BJ (cell line): ENCODE data around the gene TYMP. TPM values are rescaled to one million over a fixed set of nuclear protein-coding genes. Genes with fewer than 3 reads are reported as not detected.
A peak's percentile ranks its signal among the peaks of the same experiment; 100 is the strongest.

Experiments
- CTCF ChIA-PET: fragments of 350-600 bp; formaldehyde crosslinking; extraction: SDS; loops from one replicate; lab custom pipeline; 2021; ENCODE audit warnings: antibody characterized with exemption, inconsistent platforms; lab: Yijun Ruan, JAX
- POLR2A ChIA-PET: fragments of 300-600 bp; sonication (Branson Sonifier 250); formaldehyde crosslinking; extraction: SDS; loops from one replicate; lab custom pipeline; 2021; ENCODE audit warnings: antibody characterized with exemption; lab: Charles Lee
- DNase-seq: peaks from one replicate; pipeline ENCODE4 v3.0.0-alpha.2; 2011; ENCODE audit warnings: low read depth
- H3K27me3 ChIP-seq: 2 replicates; pipeline ENCODE4 v1.6.0; 2011; ENCODE audit warnings: low read length; ENCODE audit not compliant: control insufficient read depth, insufficient read depth
- H3K36me3 ChIP-seq: 2 replicates; pipeline ENCODE4 v1.5.1; 2011; ENCODE audit warnings: low read length; ENCODE audit not compliant: control insufficient read depth, insufficient read depth
- H3K4me3 ChIP-seq: 2 replicates; pipeline ENCODE4 v1.5.1; 2011; ENCODE audit warnings: low read depth, mild to moderate bottlenecking, control low read depth, low read length
- CTCF ChIP-seq: IDR thresholded peaks from 2 replicates; pipeline ENCODE4 v1.5.1; 2011; ENCODE audit warnings: low read depth, mild to moderate bottlenecking, control low read depth, inconsistent platforms, low read length, moderate library complexity; ENCODE audit not compliant: insufficient read depth
- polyA plus RNA-seq: library from polyadenylated mRNA; depleted of rRNA; stranded (reverse); fragments of >200 nt; gene quantifications from 2 replicates; pipeline ENCODE4 v1.2.3, GENCODE V29; 2011

TYMP gene
- polyA plus RNA-seq, 1 experiment: 20.6 TPM

- Histone ChIP-seq H3K27me3 (no peaks in the 10 kb centered on the region), H3K36me3 (peaks cover 2% of the 10 kb centered on the region), H3K4me3 (peak overlapping the region; percentile 59)
- POLR2A ChIA-PET: no interaction called here
- no peak for DNase-seq
- CTCF ChIA-PET: interaction anchor here (0.6 to 2.0 kb wide), 6 partner anchors 14 to 262 kb away, joined by 3 to 9 read pairs (median 3); partner anchors contain the start of gene SYCE3
- TF ChIP-seq CTCF: no peak
Measured at GRCh38 chr22:50528682-50529415, 963 bp downstream of the TYMP start.

GRCh38 chr22:50527921-50528681, 1.7 kb downstream of the TYMP start:
- ChIA-PET POLR2A (no interaction called here), CTCF (interaction anchor here (0.6 to 2.0 kb wide), 8 partner anchors 11 to 261 kb away, joined by 3 to 9 read pairs (median 3); partner anchors contain the start of gene SYCE3)
- H3K27me3 ChIP-seq: no peaks in the 10 kb centered on the region
- H3K4me3 ChIP-seq: no peak overlapping the region
- no peak for DNase-seq
- H3K36me3 ChIP-seq: peaks cover 9% of the 10 kb centered on the region
- TF ChIP-seq CTCF: no peak

GRCh38 chr22:50526834-50527801, 2.7 kb downstream of the TYMP start:
- CTCF ChIA-PET: interaction anchor here (0.8 to 1.6 kb wide), 6 partner anchors 12 to 48 kb away, joined by 3 to 4 read pairs (median 3); partner anchors contain the start of gene KLHDC7B
- no peak for DNase-seq
- no peaks in the 10 kb centered on the region for H3K27me3 ChIP-seq
- TF ChIP-seq CTCF: no peak
- H3K4me3 ChIP-seq: peak overlapping the region; percentile 75
- peaks cover 19% of the 10 kb centered on the region for H3K36me3 ChIP-seq
- POLR2A ChIA-PET: interaction anchor here (0.6 kb wide), 2 partner anchors 45 to 242 kb away, joined by 3 read pairs; no protein-coding TSS in a partner anchor

GRCh38 chr22:50526108-50526833, 3.5 kb downstream of the TYMP start:
- H3K4me3 ChIP-seq: peak overlapping the region; percentile 75
- CTCF ChIA-PET: interaction anchor here (0.7 to 2.2 kb wide), 28 partner anchors 9 to 288 kb away, joined by 3 to 22 read pairs (median 4); partner anchors contain the start of genes CHKB, CPT1B, HDAC10 and KLHDC7B
- POLR2A ChIA-PET: interaction anchor here (1.4 kb wide), 1 partner anchor 18 kb away, joined by 9 read pairs; the partner anchor contains the start of genes LMF2 and NCAPH2
- no peak for DNase-seq
- H3K27me3 ChIP-seq: no peaks in the 10 kb centered on the region
- TF ChIP-seq CTCF: no peak; the same call in 1 of the 2 replicates
- H3K36me3 ChIP-seq: peaks cover 24% of the 10 kb centered on the region
